ENCODE results near the gene USP3. TPM values are rescaled to one million over a fixed set of nuclear protein-coding genes. Genes with fewer than 3 reads are reported as not detected.

Gene USP3
- total RNA-seq, 4 donors from 2014 or later, result 12.1 to 29.4 (median 15.5) TPM

- intact Hi-C loops (cut with DNase I; ENCODE audit: low total_unique reads), result no loop called here
- DNase-seq, result no peak
- Histone ChIP-seq H3K27ac (no peak overlapping the region), H3K36me3 (peaks cover 0 to 17% of the 10 kb centered on the region in 2 donors), H3K9me3 (no peaks in the 10 kb centered on the region), H3K27me3 (no peaks in the 10 kb centered on the region), H3K4me1 (peaks cover 14 to 15% of the 10 kb centered on the region in 2 donors), H3K4me3 (no peak overlapping the region)
- TF ChIP-seq POLR2A (IDR thresholded peaks at IDR 0.05) (no peak), CTCF (IDR thresholded peaks at IDR 0.05 in 4 of 5, conservative IDR thresholded peaks at IDR 0.05 in 1 of 5) (no peak)
- in situ Hi-C loops (cut with MboI; ENCODE audit: low sequenced_read_pairs in 4 of 4), result no loop called here
- ATAC-seq, result no peak
Measured at GRCh38 chr15:63554337-63554927, 50.0 kb downstream of the USP3 start.

- in situ Hi-C loops (cut with MboI; ENCODE audit: low sequenced_read_pairs in 4 of 4), result no loop called here
- no peak for DNase-seq
- intact Hi-C loops (cut with DNase I; ENCODE audit: low total_unique reads), result no loop called here
- Histone ChIP-seq H3K36me3 (peaks cover 0 to 26% of the 10 kb centered on the region in 2 donors), H3K27ac (no peak overlapping the region), H3K27me3 (no peaks in the 10 kb centered on the region), H3K9me3 (no peaks in the 10 kb centered on the region), H3K4me1 (peaks cover 14 to 15% of the 10 kb centered on the region in 2 donors), H3K4me3 (no peak overlapping the region)
- no peak for TF ChIP-seq POLR2A (IDR thresholded peaks at IDR 0.05)
- TF ChIP-seq CTCF (IDR thresholded peaks at IDR 0.05 in 4 of 5, conservative IDR thresholded peaks at IDR 0.05 in 1 of 5), result no peak
- ATAC-seq, result no peak
Measured at GRCh38 chr15:63555507-63555906, 51.1 kb downstream of the USP3 start.

GRCh38 chr15:63556246-63556645 lies 51.9 kb downstream of the USP3 start:
- Histone ChIP-seq H3K27ac (no peak overlapping the region), H3K9me3 (no peaks in the 10 kb centered on the region), H3K4me3 (no peak overlapping the region), H3K4me1 (peaks cover 14 to 15% of the 10 kb centered on the region in 2 donors), H3K27me3 (no peaks in the 10 kb centered on the region), H3K36me3 (peaks cover 0 to 26% of the 10 kb centered on the region in 2 donors)
- no peak for ATAC-seq
- intact Hi-C loops (cut with DNase I; ENCODE audit: low total_unique reads) (no loop called here), in situ Hi-C loops (cut with MboI; ENCODE audit: low sequenced_read_pairs in 4 of 4) (no loop called here)
- TF ChIP-seq POLR2A (IDR thresholded peaks at IDR 0.05), result no peak
- no peak for TF ChIP-seq CTCF (IDR thresholded peaks at IDR 0.05 in 4 of 5, conservative IDR thresholded peaks at IDR 0.05 in 1 of 5)
- DNase-seq, result no peak

- no peak for DNase-seq
- no peak for ATAC-seq
- Histone ChIP-seq H3K9me3 (no peaks in the 10 kb centered on the region), H3K27ac (no peak overlapping the region), H3K36me3 (peaks cover 0 to 26% of the 10 kb centered on the region in 2 donors), H3K27me3 (no peaks in the 10 kb centered on the region), H3K4me3 (no peak overlapping the region), H3K4me1 (peaks cover 14 to 15% of the 10 kb centered on the region in 2 donors)
- intact Hi-C loops (cut with DNase I; ENCODE audit: low total_unique reads) (no loop called here), in situ Hi-C loops (cut with MboI; ENCODE audit: low sequenced_read_pairs in 4 of 4) (no loop called here)
- no peak for TF ChIP-seq CTCF (IDR thresholded peaks at IDR 0.05 in 4 of 5, conservative IDR thresholded peaks at IDR 0.05 in 1 of 5)
- no peak for TF ChIP-seq POLR2A (IDR thresholded peaks at IDR 0.05)
Measured at GRCh38 chr15:63556736-63557135, 52.3 kb downstream of the USP3 start.

- Histone ChIP-seq H3K36me3 (peaks cover 0 to 41% of the 10 kb centered on the region in 2 donors), H3K4me3 (no peak overlapping the region), H3K4me1 (no peaks in the 10 kb centered on the region), H3K9me3 (no peaks in the 10 kb centered on the region), H3K27me3 (no peaks in the 10 kb centered on the region), H3K27ac (no peak overlapping the region)
- intact Hi-C loops (cut with DNase I; ENCODE audit: low total_unique reads), result no loop called here
- in situ Hi-C loops (cut with MboI; ENCODE audit: low sequenced_read_pairs in 4 of 4), result no loop called here
- ATAC-seq (no peak), DNase-seq (no peak)
- TF ChIP-seq POLR2A (IDR thresholded peaks at IDR 0.05) (no peak), CTCF (IDR thresholded peaks at IDR 0.05 in 4 of 5, conservative IDR thresholded peaks at IDR 0.05 in 1 of 5) (no peak)
Measured at GRCh38 chr15:63559753-63560152, 55.4 kb downstream of the USP3 start.

Measured in gastrocnemius medialis (tissue), 4 donors.